ENCODE data around the gene RMND1. TPM values are rescaled to one million over a fixed set of nuclear protein-coding genes. Genes with fewer than 3 reads are reported as not detected.

Gene RMND1
- total RNA-seq, 1 experiment from 2014 or later, result 27.0 TPM

- Histone ChIP-seq H3K23me2 (ENCODE audit: insufficient read length, low read depth, low read length, poor library complexity, severe bottlenecking) (no peaks in the 10 kb centered on the region), H3K4me2 (ENCODE audit: insufficient read depth, insufficient read length, low read length) (no peak overlapping the region), H3K56ac (ENCODE audit: insufficient read length, low read depth, low read length) (no peak overlapping the region), H2BK15ac (ENCODE audit: low read depth, low read length) (no peak overlapping the region), H3K4ac (ENCODE audit: low read depth, low read length) (no peak overlapping the region), H3K9ac (ENCODE audit: extremely low read depth, insufficient read length, low read length) (no peak overlapping the region), H4K8ac (replicated peaks; ENCODE audit: insufficient read length, low read depth, low read length) (no peak overlapping the region), H3K27me3 (ENCODE audit: insufficient read depth, low read length) (no peaks in the 10 kb centered on the region), H3K14ac (ENCODE audit: insufficient read depth, low read length) (no peak overlapping the region), H3K27ac (ENCODE audit: insufficient read length, low read depth, low read length) (no peak overlapping the region), H3T11ph (ENCODE audit: low read length) (no peak overlapping the region), H3K79me1 (ENCODE audit: insufficient read depth, low read depth, low read length, poor library complexity, severe bottlenecking) (no peaks in the 10 kb centered on the region), H3K9me3 (ENCODE audit: control insufficient read depth, low read depth, low read length) (no peaks in the 10 kb centered on the region), H4K91ac (ENCODE audit: insufficient read length, low read depth, low read length) (no peak overlapping the region), H2AK5ac (ENCODE audit: insufficient read length, low read length) (no peak overlapping the region), H4K5ac (ENCODE audit: insufficient read length, low read depth, low read length) (no peak overlapping the region), H2BK12ac (ENCODE audit: insufficient read length, low read depth, low read length) (no peak overlapping the region), H2BK5ac (ENCODE audit: insufficient read length, low read length) (no peak overlapping the region), H2AFZ (ENCODE audit: low read length) (no peak overlapping the region), H3K23ac (ENCODE audit: insufficient read length, low read depth, low read length) (no peak overlapping the region), H2BK120ac (ENCODE audit: low read depth, low read length, poor library complexity, severe bottlenecking) (no peak overlapping the region), H3K4me1 (ENCODE audit: insufficient read depth, low read length) (peaks cover 5% of the 10 kb centered on the region; the same call in 1 of the 2 replicates), H4K20me1 (ENCODE audit: control insufficient read depth, insufficient read depth, insufficient read length) (no peaks in the 10 kb centered on the region), H2BK20ac (ENCODE audit: low read depth, low read length, poor library complexity, severe bottlenecking) (no peak overlapping the region), H3K79me2 (ENCODE audit: insufficient read depth, low read length) (peaks cover 4% of the 10 kb centered on the region; the same call in 1 of the 2 replicates), H3K18ac (ENCODE audit: insufficient read length, low read depth, low read length) (no peak overlapping the region)
- Mint-ChIP-seq H3K9me3 (no peaks in the 10 kb centered on the region), H3K27ac (peak overlapping the region in 2 of 3 experiments; percentile 7 to 56; a peak in 3 of 7 replicates), H3K4me3 (no peak overlapping the region; a peak in 1 of 5 replicates), H3K36me3 (ENCODE audit: insufficient read depth in 1 of 3, low read depth in 3 of 3) (peaks cover 12 to 44% (median 35%) of the 10 kb centered on the region in 3 experiments; a peak in 6 of 7 replicates), H3K4me1 (peaks cover 15 to 16% of the 10 kb centered on the region in 2 experiments), H3K27me3 (ENCODE audit: low read depth) (no peaks in the 10 kb centered on the region)
- no peak for DNase-seq
- WGBS (ENCODE audit: extremely low coverage, insufficient read length, low lambda C conversion rate), result no CpG with 5 or more reads among the region's 5 CpGs
- no peak for TF ChIP-seq CTCF (conservative IDR thresholded peaks at IDR 0.05)
Measured at GRCh38 chr6:151372164-151372563, 79.8 kb downstream of the RMND1 start.

Measured in H9 (cell line).